ENCODE measurements around the gene VPS72. TPM values are rescaled to one million over a fixed set of nuclear protein-coding genes. Genes with fewer than 3 reads are reported as not detected.

Gene VPS72
- total and polyA plus RNA-seq, 10 of the 15 experiments (the other 5 are each of a cell fraction or from before 2014, with no cell fraction given), result 6.7 to 77.8 (median 58.1) TPM

DNA sequence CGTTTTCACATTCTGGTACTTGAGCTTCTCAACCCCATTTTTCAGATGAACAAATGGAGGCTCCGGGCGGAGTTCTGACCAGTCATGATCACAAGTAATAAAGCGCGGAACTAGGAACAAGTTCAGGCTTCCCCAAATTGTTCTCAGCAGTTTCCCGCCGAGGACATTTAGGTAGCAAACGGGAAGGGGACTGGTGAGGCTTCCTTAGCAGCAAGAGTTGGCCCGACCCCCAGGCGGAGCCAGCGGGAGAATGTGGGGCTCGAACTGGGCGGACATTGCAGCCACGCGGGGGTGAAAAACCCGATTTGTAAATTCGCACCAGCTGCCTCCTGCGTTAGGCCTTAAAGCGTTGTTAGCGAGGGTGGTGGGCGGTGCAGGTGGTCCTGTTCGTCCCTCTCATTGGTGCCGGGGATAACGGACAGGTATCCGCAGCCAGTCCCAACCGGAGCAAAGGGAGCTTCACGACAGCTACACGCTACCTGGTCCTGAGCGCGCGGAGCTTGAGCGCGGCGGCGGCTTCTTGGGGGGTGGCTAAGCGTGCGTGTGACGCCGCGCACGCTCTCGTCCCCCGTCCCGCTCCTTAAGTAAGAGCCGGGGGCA lies 58.9 kb downstream of the VPS72 start:
- Histone ChIP-seq H3K4me2 (ENCODE audit: control insufficient read depth, insufficient read depth) (peak overlapping the region; percentile 14), H3K36me3 (ENCODE audit: control insufficient read depth in 2 of 2, insufficient read depth in 2 of 2, low read length in 1 of 2) (no peaks in the 10 kb centered on the region), H4K20me1 (ENCODE audit: control insufficient read depth, insufficient read depth) (no peaks in the 10 kb centered on the region), H3K27ac (ENCODE audit: control insufficient read depth, insufficient read depth) (0 out of 2 replicates have a peak overlapping the region, but pooled peaks have one; percentile 15), H3K9ac (ENCODE audit: control insufficient read depth, insufficient read depth, low read length) (no peak overlapping the region; the same call in 1 of the 2 replicates), H3K4me3 (peak overlapping the region; percentile 31; the same call in 1 of the 2 replicates), H2AFZ (ENCODE audit: control insufficient read depth, low read depth, low read length) (peak overlapping the region; percentile 65), H3K79me2 (ENCODE audit: control insufficient read depth, insufficient read depth, low read length) (no peaks in the 10 kb centered on the region), H3K4me1 (ENCODE audit: control insufficient read depth, insufficient read depth, low read length) (peaks cover 8% of the 10 kb centered on the region; the same call in 1 of the 2 replicates), H3K27me3 (replicated peaks in 1 of 2; ENCODE audit: control insufficient read depth in 2 of 2, insufficient read depth in 2 of 2, low read length in 1 of 2) (no peaks in the 10 kb centered on the region), H3K9me3 (replicated peaks; ENCODE audit: control insufficient read depth, insufficient read depth, low read length) (no peaks in the 10 kb centered on the region)
- intact Hi-C loops (cut with micrococcal nuclease; ENCODE audit: unreplicated experiment), result no loop called here
- no TSS peak for BruUV-seq (replicated peaks)
- DNase-seq (ENCODE audit: low read depth, low spot score) (peak; percentile 39), FAIRE-seq (no peak), ATAC-seq (peak; percentile 98)
- 22% methylated on average over 45 of the region's 45 CpGs for WGBS (ENCODE audit: insufficient coverage, insufficient replicate concordance, low lambda C conversion rate, missing lambda C conversion rate)
- ChIA-PET POLR2A (no interaction called here), RAD21 (ENCODE audit: unreplicated experiment) (interaction anchor here (1.1 kb wide), 1 partner anchor 31 kb away, joined by 3 read pairs; no protein-coding TSS in a partner anchor), SMC1A (ENCODE audit: uncharacterized antibody, unreplicated experiment) (interaction anchor here (0.5 to 1.3 kb wide), 2 partner anchors 59 to 346 kb away, joined by 3 read pairs; partner anchors contain the start of gene VPS72), CTCF (interaction anchor here (0.9 to 3.3 kb wide), 2 partner anchors 25 to 32 kb away, joined by 3 to 8 read pairs; partner anchors contain the start of gene TNFAIP8L2)
- in situ Hi-C loops (cut with MboI), result no loop called here
- TF ChIP-seq NFYB (IDR thresholded peaks at IDR 0.05; ENCODE audit: insufficient read depth, low read depth, low read length) (peak; percentile 74), ZNF217 (IDR thresholded peaks at IDR 0.05) (no peak), IRF3 (IDR thresholded peaks at IDR 0.05) (0 out of 2 replicates have a peak, but pooled peaks have one; percentile 21), SREBF2 (IDR thresholded peaks at IDR 0.05; ENCODE audit: low read length) (no peak), SP1 (IDR thresholded peaks at IDR 0.05; ENCODE audit: low read depth, low read length) (peak; percentile 88), NBN (IDR thresholded peaks at IDR 0.05) (no peak), ETV6 (conservative IDR thresholded peaks at IDR 0.05 in 1 of 2, IDR thresholded peaks at IDR 0.05 in 1 of 2; ENCODE audit: borderline replicate concordance in 1 of 2, low read depth in 1 of 2) (no peak), EGR1 (IDR thresholded peaks at IDR 0.05; ENCODE audit: borderline replicate concordance in 1 of 2, low read depth in 2 of 2, low read length in 2 of 2) (peak in 1 of 2 experiments; percentile 51; a peak in 1 of 3 replicates), BMI1 (IDR thresholded peaks at IDR 0.05; ENCODE audit: borderline replicate concordance) (peak; percentile 57; the same call in 1 of the 2 replicates), FOS (IDR thresholded peaks at IDR 0.05; ENCODE audit: borderline replicate concordance, extremely low read depth, insufficient read length) (peak; percentile 20), BHLHE40 (IDR thresholded peaks at IDR 0.05; ENCODE audit: borderline replicate concordance in 1 of 2, low read depth in 2 of 2, low read length in 1 of 2) (0 out of 4 replicates have a peak, but pooled peaks of 1 of the 2 experiments have one; percentile 34), ZBTB4 (CRISPR knock-in tag; IDR thresholded peaks at IDR 0.05) (no peak), ZNF24 (IDR thresholded peaks at IDR 0.05) (no peak), PAX5 (IDR thresholded peaks at IDR 0.05; ENCODE audit: borderline replicate concordance, low read depth, low read length) (no peak)
- TF ChIP-seq, protein P1, sequence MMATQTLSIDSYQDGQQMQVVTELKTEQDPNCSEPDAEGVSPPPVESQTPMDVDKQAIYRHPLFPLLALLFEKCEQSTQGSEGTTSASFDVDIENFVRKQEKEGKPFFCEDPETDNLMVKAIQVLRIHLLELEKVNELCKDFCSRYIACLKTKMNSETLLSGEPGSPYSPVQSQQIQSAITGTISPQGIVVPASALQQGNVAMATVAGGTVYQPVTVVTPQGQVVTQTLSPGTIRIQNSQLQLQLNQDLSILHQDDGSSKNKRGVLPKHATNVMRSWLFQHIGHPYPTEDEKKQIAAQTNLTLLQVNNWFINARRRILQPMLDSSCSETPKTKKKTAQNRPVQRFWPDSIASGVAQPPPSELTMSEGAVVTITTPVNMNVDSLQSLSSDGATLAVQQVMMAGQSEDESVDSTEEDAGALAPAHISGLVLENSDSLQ (IDR thresholded peaks at IDR 0.05), result peak; percentile 96
- TF ChIP-seq, protein P2, sequence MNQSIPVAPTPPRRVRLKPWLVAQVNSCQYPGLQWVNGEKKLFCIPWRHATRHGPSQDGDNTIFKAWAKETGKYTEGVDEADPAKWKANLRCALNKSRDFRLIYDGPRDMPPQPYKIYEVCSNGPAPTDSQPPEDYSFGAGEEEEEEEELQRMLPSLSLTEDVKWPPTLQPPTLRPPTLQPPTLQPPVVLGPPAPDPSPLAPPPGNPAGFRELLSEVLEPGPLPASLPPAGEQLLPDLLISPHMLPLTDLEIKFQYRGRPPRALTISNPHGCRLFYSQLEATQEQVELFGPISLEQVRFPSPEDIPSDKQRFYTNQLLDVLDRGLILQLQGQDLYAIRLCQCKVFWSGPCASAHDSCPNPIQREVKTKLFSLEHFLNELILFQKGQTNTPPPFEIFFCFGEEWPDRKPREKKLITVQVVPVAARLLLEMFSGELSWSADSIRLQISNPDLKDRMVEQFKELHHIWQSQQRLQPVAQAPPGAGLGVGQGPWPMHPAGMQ (IDR thresholded peaks at IDR 0.05; ENCODE audit: borderline replicate concordance), result no peak
